Ecto neural progenitor cell (in vitro differentiated cells): ENCODE data around the gene DDX41.
A peak's percentile ranks its signal among the peaks of the same experiment; 100 is the strongest.

Experiments used
- DNase-seq: peaks from one replicate; pipeline ENCODE4 v3.0.0-alpha.2; 2018; ENCODE audit warnings: low spot score

The DDX41 gene

GRCh38 chr5:177483994-177484901 lies 32.5 kb downstream of the DDX41 start:
- DNase-seq, result no peak

DNA sequence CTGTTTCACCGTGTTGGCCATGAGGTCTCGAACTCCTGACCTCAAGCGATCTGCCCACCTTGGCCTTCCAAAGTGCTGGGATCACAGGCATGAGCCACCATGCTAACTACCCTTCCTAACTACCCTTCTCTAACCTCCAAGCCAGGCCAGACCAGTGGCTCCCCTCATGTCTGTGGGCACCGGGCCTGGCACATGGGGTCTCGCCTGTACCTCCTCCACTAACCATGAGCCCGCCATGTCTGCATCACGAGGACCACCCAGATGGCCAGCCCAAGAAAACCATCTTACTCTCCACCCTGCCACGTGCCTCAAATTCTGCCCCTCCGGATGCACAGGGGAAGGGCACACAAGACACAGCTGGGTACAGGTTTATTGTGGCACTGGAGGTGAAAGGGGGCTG lies 33.7 kb downstream of the DDX41 start:
- DNase-seq, result no peak

- DNase-seq, result no peak
These were observed 34.4 kb downstream of the DDX41 start for GRCh38 chr5:177482359-177482795.

DNA sequence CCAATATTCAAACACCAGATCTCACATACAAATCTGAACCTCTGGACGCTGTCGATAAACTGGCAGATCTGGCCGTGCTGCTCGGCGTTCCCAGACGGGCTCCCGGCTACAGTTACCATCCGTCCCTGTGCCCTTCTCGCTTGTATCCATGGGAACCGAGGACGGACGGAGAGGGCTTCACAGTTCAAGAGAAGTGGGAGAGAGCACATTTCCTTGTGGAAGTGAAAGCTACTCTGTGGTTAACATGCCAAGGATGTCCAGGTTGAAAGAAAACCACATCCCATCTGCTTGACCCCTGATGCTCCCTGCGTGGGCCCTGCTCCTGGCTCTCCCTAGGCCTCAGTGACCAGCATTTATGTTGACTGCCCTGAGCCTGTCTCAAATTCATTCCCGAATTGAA lies 37.0 kb downstream of the DDX41 start:
- no peak for DNase-seq

- no peak for DNase-seq
These were observed 37.8 kb downstream of the DDX41 start for GRCh38 chr5:177478711-177479646.

GRCh38 chr5:177477701-177478477 lies 38.9 kb downstream of the DDX41 start:
- DNase-seq, result no peak

- DNase-seq, result no peak
These were observed 40.1 kb downstream of the DDX41 start for GRCh38 chr5:177476531-177477233.

GRCh38 chr5:177475563-177476427 lies 41.0 kb downstream of the DDX41 start:
- no peak for DNase-seq

DNA sequence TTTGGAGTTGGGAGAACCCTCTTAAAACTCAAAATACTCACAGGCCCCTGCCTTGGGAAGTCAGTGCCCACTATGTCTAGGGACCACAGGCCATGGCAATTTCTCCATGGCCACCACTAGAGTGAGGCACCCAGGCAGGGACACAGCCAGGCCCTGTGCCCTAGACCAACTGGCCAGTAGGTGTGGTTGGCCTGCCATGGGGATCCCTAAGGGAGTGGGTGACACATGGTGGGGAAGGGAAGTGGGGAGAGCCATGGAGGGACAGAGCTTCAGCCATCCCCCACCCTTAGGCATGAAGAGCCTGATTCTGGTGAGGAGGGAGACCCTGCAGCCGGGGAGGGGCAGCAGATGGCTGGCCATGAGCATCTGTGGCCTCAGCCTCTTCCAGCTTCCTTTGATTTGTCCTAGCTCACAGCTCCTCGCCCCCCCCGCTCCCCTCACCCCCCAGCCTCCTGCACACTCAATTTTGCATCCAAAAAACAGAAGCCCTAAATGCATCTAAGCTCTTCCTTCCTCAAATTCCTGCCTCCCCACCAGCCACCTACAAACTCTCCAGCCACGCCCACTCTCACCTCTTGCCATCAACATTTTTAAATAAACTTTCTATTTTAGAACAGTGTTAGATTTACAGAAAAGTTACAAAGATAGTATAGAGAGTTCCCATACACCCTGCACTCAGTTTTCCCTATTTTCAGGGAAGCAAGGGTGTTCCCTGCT lies 41.8 kb downstream of the DDX41 start:
- DNase-seq, result no peak

GRCh38 chr5:177474002-177474476 lies 42.7 kb downstream of the DDX41 start:
- DNase-seq, result peak; percentile 58

GRCh38 chr5:177473443-177474001 lies 43.2 kb downstream of the DDX41 start, which contains the start of gene DBN1:
Gene DBN1 (minus strand): TSS chr5:177473634. CDS start chr5:177473521, 113 bp downstream.
- DNase-seq, result peak; percentile 80

DNA sequence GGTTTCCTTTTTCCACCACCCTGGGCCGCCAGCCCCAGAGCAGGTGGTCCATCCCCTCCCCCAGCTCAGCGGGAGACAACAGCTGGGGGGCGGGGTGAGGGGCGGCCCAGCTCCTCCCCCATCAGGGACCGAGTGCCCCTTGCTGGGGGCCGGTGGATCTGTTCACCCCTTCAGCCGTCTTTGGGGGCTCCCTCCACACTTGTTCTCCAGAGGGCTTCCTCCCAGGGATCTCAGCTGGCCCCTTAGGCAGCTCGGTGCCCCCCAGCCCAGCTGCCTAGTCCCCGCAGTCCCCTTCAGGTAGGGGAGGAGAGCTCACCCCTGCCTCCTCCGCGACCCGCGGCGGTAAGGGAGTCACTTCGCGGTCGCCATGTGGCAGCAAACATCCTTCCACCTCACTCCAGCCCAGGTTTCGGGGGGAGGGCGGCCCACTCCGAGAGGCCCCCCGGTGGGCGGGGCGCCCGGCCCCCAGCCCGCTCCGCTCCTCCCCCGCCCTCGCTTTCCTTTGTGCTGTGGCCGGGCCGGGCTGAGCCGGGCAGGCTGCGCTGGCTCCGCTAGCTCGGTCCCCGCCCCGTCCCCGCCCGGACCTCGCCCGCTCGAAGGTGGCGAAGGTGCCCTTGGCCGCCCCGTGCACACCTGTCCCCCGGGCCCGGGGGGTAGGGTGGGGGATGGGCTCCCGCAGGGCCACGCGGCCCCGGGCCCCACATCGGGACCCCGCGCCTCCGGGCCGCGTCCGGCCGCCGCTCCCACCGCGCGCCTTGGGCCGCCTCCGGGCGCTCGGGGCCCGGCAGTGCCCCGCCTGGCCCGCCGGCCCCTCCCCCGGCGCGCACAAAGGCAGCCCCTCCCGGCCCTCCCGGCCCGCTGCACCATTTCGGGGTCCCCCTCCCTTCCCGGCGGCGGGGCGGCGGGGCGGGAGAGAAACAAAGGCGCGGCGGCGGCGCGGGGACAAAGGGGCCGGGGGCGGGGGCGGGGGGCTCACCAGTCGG lies 44.0 kb downstream of the DDX41 start:
- peak; percentile 76 for DNase-seq

DNA sequence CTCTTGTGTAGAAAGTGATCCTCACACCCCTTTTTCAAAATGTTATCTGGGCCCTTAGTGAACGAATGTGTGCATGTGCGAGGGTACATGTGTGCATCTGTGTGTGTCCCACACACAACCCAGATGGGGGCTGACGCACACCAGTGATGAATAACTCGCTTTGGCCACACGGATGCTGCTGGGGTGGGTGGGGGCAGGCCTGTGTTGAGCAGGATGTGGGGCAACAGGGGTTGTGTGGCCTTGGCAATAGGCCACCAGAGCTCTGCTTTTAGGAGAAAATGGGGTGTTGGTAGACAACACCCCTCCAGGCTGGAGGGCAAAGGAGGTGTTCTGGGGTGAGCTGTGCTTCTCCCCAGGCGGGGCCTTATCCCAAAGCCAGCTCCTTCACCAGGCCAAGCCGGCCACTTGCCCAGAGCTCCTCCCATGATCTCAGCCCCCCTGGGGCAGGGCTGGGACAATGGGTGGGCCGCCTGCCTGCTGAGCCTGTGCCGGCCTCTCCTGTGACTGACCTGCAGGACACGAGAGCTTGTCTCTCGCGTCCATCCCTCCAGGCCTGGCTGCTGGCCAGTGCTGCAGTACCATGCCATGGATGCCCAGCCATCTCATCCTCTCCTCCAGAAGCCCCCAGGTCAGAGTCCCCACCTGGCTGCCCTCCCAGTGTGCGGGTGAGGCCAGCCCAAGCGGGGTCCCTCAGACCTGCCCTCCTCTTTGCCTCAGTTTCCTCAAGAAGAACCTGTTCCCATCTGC lies 45.0 kb downstream of the DDX41 start:
- DNase-seq, result peak; percentile 58

DNA sequence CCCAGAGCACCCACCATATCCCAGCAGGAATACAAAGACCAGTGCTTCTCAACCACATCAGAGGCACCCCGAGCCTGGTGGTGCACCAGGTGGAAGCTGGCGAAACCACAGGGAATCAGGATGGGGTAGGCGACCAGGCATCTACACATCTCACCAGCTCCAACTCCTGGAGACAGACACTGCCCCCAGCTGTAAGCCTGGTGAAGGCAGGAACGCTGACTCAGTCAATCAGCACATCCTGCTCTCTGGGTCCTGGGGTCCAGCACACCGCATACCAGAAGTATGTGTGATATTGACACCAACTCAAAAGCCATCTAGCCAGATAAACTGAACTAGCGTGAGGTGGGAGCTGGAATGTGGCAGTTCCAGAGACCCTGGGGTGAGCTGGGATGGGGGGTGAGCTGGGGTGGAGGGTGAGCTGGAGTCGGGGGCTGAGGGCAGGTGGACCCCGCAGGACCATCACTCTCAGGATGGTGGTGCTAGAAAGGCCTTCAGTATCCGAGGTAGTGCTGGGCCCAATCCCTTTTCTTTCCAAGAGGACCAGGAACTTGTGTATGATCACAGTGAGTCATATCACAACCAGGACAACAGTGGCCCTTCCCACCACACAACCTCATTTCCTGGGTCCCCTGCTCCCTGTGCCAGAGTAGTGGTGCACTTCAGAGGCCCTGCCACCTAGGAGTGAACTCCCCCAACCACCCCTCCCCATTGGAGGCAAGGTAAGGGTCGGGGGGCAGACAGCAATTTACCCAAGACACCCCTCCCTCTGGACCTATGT lies 45.8 kb downstream of the DDX41 start:
- DNase-seq, result no peak

DNA sequence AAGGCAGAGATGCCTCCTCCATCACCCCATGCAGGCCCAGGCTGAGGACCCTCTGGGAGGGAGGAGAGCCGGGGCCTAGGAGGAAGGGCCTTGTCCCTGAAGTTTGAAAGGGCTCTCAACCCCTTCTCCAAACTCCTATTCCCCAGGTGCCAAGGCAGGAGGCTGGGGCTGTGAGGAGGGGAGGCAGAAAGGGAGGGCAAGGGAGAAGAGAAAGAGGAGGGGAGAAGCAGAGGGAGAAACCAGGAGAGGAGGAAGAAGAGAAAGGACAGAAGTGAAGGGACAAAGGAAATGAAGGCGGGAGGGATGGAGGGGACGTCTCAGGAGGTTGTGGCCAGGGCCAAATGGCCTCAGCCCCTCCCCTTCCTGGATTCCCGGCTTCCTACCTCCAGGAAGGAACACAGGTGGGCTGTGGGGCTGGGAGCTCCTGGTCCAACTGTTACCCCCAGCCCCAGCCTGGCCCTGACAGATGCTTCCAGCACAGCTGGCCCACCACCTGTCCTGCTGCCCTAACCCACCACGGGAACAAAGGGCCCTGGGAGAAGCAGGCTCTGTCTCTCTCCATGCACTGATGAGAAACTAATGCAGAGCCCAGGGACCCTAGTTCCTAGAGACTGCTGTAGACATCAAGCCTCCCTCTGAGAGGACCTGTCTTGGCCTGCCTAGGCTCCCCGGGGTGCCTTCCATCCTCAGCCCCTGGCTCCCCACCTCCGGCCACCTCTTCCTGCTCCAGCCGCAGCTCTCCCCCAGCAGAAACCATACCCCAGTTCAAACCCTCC lies 46.8 kb downstream of the DDX41 start:
- DNase-seq, result no peak
